ENCODE measurements around the gene CTSA.
A peak's percentile ranks its signal among the peaks of the same experiment; 100 is the strongest.

The CTSA gene

DNA sequence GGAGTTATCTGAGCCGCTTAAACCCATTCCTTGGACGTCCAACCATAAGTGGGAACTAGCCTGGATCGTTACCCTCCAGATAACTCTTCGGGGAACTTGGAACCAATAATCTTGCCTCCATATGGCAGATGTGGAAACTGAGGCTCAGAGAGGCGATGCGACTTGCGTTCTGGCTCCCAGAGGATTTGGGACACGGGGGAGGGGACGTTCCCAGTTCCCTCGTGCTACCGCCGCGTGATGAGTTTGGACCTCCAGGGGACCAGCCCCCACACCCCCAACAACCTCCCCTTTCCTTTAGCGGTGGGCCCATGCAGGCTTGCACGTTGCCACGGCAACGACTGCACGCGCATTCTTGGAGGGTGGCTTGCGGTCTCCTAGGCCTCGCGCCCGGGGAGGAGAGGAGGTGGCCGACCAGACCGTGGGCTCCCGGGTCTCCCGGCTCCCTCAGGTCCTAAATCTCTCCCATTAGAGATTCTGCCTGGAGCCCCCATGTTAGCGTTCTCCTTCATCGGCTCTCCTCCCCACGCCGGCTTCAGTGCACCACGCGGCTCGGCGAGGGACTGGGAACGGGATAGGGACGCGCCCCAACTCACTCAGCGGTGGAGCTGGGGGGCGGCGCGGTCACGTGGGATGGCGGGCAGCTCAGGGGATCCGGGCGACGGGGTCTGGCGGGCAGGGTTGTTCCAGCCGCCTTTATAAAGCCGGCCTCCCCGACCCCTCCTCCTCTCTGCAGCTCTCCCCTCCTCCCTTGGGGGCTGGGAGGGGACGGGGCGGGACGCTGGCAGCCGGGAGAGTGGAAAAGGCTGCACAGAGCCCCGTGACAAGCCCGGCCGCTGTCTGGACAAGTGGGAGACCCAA, 20.6 kb downstream of the CTSA start, which contains the start of gene PLTP:
TSS of gene PLTP (minus strand) at position 670 of the 858 bp plus-strand sequence. CDS start 703 bp downstream, outside the sequence.
- no peak within 1 kb of the TSS for H3K27ac Mint-ChIP-seq
- peak within 1 kb of the TSS; percentile 51 for H3K4me3 Mint-ChIP-seq
- H3K36me3 Mint-ChIP-seq (ENCODE audit: low read depth), result no peaks in the 10 kb centered on the region
- H3K27me3 Mint-ChIP-seq (ENCODE audit: low read depth), result peaks cover 26% of the 10 kb centered on the region
- H3K9me3 Mint-ChIP-seq, result no peaks in the 10 kb centered on the region
- peaks cover 10% of the 10 kb centered on the region for H3K4me1 Mint-ChIP-seq (ENCODE audit: low read depth)

DNA sequence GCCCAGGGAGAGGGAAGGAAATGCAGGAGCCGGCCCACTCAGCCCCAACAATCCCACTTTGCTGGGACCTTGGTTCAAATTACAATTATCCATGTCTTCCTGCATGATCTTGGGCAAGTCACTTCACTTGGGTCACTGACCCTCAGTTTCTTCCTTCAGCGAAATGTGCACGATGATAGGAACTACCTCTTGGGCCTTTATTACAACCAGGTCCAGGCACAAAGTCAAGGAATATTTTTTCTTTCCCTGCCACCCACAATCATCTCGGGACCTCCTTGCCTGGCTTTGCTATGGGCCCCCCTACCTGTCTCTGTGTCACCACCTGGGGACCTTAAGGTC, 21.2 kb downstream of the CTSA start:
- Mint-ChIP-seq H3K27me3 (ENCODE audit: low read depth) (peaks cover 26% of the 10 kb centered on the region), H3K27ac (no peak overlapping the region), H3K4me3 (no peak overlapping the region), H3K4me1 (ENCODE audit: low read depth) (peaks cover 10% of the 10 kb centered on the region), H3K9me3 (no peaks in the 10 kb centered on the region), H3K36me3 (ENCODE audit: low read depth) (no peaks in the 10 kb centered on the region)

DNA sequence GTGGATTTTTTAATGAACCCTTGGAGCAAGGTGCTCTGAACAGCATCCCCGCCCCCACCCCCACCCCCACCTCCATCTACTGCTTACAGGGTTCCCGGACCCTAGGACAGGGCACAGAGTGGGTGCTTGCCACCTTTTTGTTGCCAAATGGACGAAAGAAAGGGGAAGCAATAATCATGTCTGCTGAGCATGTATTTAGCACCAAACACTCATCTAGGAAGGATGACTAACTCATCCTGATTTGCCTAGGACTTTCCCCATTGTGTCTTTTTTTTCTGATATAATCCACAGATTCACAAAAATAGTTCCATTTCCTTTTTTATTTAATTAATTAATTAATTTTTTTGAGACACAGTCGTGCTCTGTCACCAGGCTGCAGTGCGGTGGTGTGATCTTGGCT, 22.0 kb downstream of the CTSA start:
- H3K4me1 Mint-ChIP-seq (ENCODE audit: low read depth), result peaks cover 10% of the 10 kb centered on the region
- peaks cover 26% of the 10 kb centered on the region for H3K27me3 Mint-ChIP-seq (ENCODE audit: low read depth)
- no peaks in the 10 kb centered on the region for H3K9me3 Mint-ChIP-seq
- no peak overlapping the region for H3K4me3 Mint-ChIP-seq
- H3K27ac Mint-ChIP-seq, result no peak overlapping the region
- no peaks in the 10 kb centered on the region for H3K36me3 Mint-ChIP-seq (ENCODE audit: low read depth)

DNA sequence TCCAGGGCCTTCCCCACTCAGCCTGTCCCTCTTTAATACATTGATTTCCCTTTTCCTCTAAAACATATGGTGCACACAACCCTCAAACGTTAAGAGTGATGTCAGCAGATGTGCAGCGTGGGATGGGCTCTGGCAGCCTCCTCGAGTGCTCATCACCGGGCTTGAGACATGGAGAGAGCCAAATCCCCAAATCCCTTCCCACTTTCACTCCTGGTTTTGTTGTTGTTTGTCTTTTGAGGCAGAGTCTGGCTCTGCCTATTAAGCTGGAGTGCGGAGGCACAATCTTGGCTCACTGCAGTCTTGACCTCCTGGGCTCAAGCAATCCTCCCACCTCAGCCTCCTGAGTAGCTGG, 26.6 kb downstream of the CTSA start:
- no peaks in the 10 kb centered on the region for H3K9me3 Mint-ChIP-seq
- H3K4me1 Mint-ChIP-seq (ENCODE audit: low read depth), result no peaks in the 10 kb centered on the region
- no peak overlapping the region for H3K27ac Mint-ChIP-seq
- H3K27me3 Mint-ChIP-seq (ENCODE audit: low read depth), result peaks cover 32% of the 10 kb centered on the region
- H3K36me3 Mint-ChIP-seq (ENCODE audit: low read depth), result no peaks in the 10 kb centered on the region
- no peak overlapping the region for H3K4me3 Mint-ChIP-seq

DNA sequence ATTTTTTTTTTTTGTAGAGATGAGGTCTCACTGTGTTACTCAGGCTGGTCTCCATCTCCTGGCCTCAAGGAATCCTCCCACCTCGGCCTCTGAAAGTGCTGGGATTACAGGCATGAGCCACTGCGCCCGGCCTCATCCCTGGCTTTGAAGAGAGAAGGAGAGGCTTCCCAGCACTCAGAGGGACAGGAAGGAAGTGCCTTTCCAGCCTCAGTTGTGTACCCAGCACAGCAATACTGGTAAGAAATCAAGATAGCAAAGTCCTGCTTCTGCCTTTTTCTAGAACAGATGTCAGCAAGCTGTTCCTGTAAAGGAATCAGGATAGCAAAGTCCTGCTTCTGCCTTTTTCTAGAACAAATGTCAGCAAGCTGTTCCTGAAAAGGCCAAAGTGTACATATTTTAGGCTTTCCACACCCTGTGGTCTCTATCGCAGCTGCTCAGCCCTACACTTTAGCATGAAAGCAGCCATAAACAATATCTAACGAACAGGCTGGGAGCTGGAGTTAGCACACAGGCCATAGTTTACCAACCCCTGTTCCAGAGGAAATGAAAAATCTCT, 27.1 kb downstream of the CTSA start:
- Mint-ChIP-seq H3K27me3 (ENCODE audit: low read depth) (peaks cover 28% of the 10 kb centered on the region), H3K9me3 (no peaks in the 10 kb centered on the region), H3K4me3 (no peak overlapping the region), H3K36me3 (ENCODE audit: low read depth) (no peaks in the 10 kb centered on the region), H3K4me1 (ENCODE audit: low read depth) (no peaks in the 10 kb centered on the region), H3K27ac (no peak overlapping the region)

DNA sequence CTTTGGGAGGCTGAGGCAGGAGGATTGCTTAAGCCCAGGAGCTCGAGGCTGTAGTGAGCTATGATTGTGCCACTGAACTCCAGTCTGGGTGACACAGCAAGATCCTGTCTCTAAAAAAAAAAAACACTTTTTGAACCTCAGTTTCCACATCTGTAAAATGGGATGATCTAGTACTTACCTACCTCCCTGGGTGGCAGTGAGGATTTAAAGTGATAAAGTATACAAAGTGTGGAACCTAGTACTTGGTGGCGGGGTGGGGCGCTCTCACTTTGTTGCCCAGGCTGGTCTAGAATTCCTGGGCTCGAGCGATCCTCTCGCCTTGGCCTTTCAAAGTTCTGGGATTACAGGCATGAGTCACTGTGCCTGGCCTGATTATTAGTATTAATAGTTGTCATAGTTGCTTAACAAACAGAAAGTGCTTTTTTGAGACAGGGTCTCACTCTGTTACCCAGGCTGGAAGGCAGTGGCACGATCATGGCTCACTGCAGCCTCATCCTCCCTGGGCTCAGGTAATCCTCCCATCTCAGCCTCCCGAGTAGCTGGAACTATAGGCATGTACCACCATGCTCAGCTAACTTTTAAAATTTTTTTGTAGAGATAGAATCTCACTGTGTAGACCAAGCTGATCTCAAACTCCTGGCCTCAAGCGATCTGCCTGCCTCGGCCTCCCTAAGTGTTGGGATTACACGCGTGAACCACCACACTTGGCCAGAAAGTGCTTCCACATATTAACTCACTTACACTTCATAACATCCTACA, 27.8 kb downstream of the CTSA start:
- H3K27me3 Mint-ChIP-seq (ENCODE audit: low read depth), result peaks cover 28% of the 10 kb centered on the region
- no peak overlapping the region for H3K27ac Mint-ChIP-seq
- H3K36me3 Mint-ChIP-seq (ENCODE audit: low read depth), result no peaks in the 10 kb centered on the region
- H3K9me3 Mint-ChIP-seq, result no peaks in the 10 kb centered on the region
- H3K4me3 Mint-ChIP-seq, result no peak overlapping the region
- no peaks in the 10 kb centered on the region for H3K4me1 Mint-ChIP-seq (ENCODE audit: low read depth)

DNA sequence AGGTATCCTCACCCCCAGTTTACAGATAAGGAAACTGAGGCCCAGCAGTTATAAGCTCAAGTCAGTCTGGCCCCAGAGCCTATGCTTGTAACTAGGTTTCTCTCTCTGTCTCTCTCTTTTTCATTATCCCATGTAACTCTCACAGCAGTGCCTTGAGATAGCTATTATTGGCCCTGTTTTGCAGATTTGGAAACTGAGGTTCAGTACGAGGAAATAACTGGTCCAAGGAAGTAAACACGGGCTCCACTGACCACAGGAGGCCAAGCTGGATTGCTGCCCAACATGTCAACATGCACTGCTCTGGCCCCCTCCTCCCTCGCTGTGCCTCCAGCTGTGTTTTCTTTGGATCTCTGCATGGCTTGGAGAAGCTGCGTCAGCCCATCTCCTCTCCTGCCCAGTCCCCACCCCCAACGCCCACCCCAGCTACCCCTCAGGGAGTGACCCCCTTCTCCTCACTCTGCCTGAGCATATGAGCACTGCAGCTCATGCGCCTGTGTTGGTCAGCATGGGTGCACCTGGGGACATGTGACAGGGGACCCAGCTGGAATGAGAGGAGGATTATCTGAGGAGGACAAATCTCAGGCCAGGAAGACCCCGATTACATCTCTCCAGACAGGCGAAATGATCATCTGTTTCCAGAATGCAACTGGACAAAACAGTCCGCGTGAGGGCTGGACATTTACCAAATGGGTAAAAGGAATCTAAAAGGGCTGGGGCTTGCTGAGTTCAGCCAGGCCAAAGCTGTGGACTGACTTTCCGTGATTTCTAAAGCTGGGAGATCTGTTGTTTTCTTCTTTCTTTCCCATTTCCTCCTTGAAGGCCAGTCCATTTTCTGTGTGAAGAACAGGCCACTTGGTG, 28.6 kb downstream of the CTSA start:
- Mint-ChIP-seq H3K27me3 (ENCODE audit: low read depth) (peaks cover 25% of the 10 kb centered on the region), H3K4me3 (no peak overlapping the region), H3K4me1 (ENCODE audit: low read depth) (peaks cover 3% of the 10 kb centered on the region), H3K27ac (no peak overlapping the region), H3K36me3 (ENCODE audit: low read depth) (no peaks in the 10 kb centered on the region), H3K9me3 (no peaks in the 10 kb centered on the region)

DNA sequence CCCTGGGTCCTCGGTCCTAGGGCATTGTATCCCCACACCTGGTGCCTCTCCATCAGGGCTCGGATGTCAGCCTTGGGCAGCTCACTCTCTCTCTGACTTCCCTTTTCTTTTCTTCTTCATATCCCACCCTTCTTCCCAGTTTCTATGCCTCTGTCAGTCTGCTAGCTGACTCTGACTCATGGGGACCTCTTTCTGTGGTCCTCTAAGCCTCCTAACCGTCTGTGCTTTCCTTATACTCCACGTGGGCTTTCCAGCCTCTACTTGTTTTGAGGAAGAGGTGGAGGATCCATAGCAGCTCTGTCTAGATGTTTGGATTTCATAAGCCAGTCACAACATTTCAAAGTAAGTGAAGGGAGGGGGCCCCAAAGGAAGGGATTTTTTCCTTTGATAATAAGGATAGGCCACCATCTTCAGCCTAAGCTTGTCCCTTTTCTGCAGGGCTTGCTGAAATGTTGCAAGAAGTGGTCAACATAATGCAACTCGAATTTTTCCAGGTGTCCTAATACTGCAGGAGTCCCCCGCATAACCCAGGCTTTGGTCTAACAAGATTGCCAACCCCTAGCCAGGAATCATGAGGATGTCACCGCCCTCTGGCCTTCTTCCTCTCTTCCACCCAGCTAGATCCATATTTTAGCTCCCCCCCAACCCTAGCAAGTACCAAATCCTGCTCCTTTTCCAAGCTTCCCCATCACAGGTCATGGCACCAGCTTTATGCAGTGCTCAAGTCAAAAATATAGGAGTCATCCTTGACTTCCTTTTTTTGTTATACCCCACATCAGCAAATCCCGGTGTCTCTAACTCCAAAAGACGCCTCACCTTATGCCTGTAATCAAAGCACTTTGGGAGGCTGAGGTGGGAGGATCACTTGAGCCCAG, 29.6 kb downstream of the CTSA start:
- H3K27ac Mint-ChIP-seq, result no peak overlapping the region
- no peaks in the 10 kb centered on the region for H3K9me3 Mint-ChIP-seq
- no peaks in the 10 kb centered on the region for H3K36me3 Mint-ChIP-seq (ENCODE audit: low read depth)
- H3K4me3 Mint-ChIP-seq, result no peak overlapping the region
- peaks cover 3% of the 10 kb centered on the region for H3K4me1 Mint-ChIP-seq (ENCODE audit: low read depth)
- peaks cover 29% of the 10 kb centered on the region for H3K27me3 Mint-ChIP-seq (ENCODE audit: low read depth)

DNA sequence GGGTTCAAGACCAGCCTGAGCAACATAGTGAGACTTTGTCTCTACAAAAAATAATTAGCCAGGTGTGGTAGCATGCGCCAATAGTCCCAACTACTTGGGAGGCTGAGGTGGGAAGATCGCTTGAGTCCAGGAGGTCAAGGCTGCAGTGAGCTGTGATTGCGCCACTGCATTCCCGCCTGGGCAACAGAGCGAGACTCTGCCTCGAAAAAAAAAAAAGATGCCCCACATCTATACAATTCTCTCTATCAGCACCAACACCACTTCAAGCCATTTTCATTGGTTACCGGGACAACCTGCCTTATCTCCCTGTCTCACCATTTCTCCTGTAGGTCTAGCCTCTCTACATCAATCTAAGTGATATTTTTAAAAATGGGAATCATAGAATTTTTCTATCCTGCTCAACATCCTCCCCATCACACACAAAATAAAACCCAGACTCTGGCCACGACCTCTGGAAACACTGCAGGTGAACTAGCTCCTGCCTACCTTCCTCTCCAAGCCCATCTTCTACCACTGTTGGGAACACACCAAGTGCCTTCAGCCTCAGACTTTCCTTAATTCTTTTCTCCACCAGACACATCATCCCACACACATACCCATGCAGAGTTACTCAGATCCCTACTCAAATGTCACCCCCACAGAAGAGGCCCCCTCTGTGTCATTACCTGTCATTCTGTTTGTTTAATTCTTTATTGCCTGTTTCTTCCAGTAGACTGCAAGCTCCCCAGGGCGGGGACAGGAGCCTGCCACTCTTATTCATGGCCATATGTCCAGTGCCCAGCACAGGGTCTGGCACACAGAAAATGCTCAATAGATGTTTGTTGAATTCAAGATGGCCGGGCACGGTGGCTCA, 30.4 kb downstream of the CTSA start:
- no peaks in the 10 kb centered on the region for H3K9me3 Mint-ChIP-seq
- H3K4me3 Mint-ChIP-seq, result no peak overlapping the region
- H3K36me3 Mint-ChIP-seq (ENCODE audit: low read depth), result no peaks in the 10 kb centered on the region
- H3K4me1 Mint-ChIP-seq (ENCODE audit: low read depth), result peaks cover 3% of the 10 kb centered on the region
- no peak overlapping the region for H3K27ac Mint-ChIP-seq
- peaks cover 20% of the 10 kb centered on the region for H3K27me3 Mint-ChIP-seq (ENCODE audit: low read depth)

DNA sequence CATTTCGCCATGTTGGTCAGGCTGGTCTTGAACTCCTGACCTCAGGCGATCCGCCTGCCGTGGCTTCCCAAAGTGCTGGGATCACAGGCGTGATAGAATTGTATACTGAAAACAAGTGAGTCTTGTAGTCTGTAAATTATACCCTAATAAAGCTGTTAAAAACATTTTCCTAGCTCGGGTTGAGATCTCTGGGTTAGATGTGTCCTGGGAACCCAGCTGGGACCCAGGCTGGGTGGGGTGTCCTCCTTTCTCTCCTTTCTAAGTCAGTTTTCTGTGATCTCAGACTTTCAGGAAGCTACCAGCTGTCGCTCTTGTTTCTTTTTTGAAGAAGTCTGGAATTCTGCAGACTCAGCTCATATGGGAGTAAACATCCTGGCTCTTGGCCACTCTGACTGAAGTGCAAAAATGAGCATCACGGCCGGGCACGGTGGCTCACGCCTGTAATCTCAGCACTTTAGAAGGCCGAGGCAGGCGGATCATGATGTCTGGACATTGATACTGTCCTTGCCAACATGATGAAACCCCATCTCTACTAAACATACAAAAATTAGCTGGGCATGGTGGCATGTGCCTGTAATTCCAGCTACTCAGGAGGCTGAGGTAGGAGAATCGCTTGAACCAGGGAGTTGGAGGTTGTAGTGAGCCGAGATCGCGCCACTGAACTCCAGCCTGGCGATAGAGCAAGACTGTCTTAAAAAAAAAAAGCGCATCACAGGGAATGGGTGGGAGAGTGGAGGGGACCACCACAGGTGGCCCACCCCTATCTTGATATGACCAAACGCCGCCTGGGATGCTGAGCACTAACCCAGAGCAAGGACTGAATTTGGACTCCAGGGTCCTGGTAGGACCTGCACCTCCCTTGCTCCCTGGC, 33.5 kb downstream of the CTSA start:
- Mint-ChIP-seq H3K4me3 (no peak overlapping the region), H3K36me3 (ENCODE audit: low read depth) (no peaks in the 10 kb centered on the region), H3K27me3 (ENCODE audit: low read depth) (peaks cover 19% of the 10 kb centered on the region), H3K4me1 (ENCODE audit: low read depth) (peaks cover 3% of the 10 kb centered on the region), H3K9me3 (no peaks in the 10 kb centered on the region), H3K27ac (no peak overlapping the region)

DNA sequence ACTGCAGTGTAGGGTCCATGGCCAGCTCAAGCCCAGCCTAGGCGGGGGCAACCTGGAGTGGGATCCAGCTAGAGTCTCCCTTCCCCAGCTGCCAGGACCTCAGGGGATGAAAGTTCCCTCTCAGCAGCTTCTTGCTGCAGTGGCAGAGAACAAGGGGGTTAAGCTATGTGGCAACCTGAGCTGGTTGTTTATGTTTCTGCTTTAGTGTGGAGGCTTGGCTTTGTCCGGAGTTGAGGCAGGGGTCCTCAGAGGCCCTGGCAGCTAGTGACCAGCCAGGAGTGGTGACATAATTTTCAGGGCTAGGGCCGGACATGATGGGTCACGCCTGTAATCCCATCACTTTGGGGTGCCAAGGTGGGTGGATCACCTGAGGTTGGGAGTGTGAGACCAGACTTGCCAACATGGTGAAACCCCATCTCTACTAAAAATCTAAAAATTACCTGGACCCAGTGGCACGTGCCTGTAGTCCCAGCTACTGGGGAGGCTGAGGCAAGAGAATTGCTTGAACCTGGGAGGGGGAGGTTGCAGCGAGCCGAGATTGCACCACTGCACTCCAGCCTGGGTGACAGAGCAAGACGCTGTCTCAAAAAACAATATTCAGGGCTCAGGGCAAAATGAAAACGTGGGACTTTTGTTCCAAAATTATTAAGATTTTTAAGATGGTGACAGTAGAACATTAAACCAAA, 34.8 kb downstream of the CTSA start:
- Mint-ChIP-seq H3K27me3 (ENCODE audit: low read depth) (peaks cover 13% of the 10 kb centered on the region), H3K4me1 (ENCODE audit: low read depth) (peaks cover 3% of the 10 kb centered on the region), H3K9me3 (no peaks in the 10 kb centered on the region), H3K27ac (no peak overlapping the region), H3K36me3 (ENCODE audit: low read depth) (no peaks in the 10 kb centered on the region), H3K4me3 (no peak overlapping the region)

DNA sequence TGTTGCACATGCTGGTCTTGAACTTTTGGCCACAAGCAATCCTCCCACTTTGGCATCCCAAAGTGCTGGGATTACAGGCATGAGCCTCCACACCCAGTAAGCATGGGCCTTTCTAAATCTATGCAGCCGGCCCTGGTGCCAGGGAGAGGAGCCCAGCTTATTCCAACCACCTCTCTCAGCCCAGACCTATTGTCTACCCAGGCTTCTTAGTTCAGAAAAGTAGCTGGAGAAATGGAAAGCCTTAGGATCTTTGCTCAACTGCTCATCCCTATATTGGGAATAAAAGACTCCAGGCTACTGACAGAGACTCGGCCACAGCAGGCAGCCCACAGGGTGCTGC, 35.6 kb downstream of the CTSA start:
- peaks cover 10% of the 10 kb centered on the region for H3K27me3 Mint-ChIP-seq (ENCODE audit: low read depth)
- H3K4me3 Mint-ChIP-seq, result no peak overlapping the region
- no peaks in the 10 kb centered on the region for H3K36me3 Mint-ChIP-seq (ENCODE audit: low read depth)
- H3K27ac Mint-ChIP-seq, result no peak overlapping the region
- peaks cover 3% of the 10 kb centered on the region for H3K4me1 Mint-ChIP-seq (ENCODE audit: low read depth)
- no peaks in the 10 kb centered on the region for H3K9me3 Mint-ChIP-seq

Measured in T-helper 1 cell treated with Interleukin-12 subunit alpha and Interleukin-12 subunit beta and Interleukin-4 antibody, amounts not matched to agents 30 μg/mL and 1 μg/mL, for 36 hours (primary cell).